ENCODE results near the gene FBXO7.

GRCh38 chr22:32465661-32466060 is 8.9 kb upstream of the FBXO7 start:
- TF ChIP-seq POLR2AphosphoS5 (IDR thresholded peaks at IDR 0.05) (no peak), POLR2A (IDR thresholded peaks at IDR 0.05) (no peak), CTCF (IDR thresholded peaks at IDR 0.05) (no peak)

Data from gastroesophageal sphincter (tissue), 3 donors.